GM03348 (cell line): ENCODE measurements around the gene TRAPPC2.
"Not testable (repeated sequence)": the region's sequence is repeated elsewhere in the genome, so short reads cannot be mapped to it uniquely, and the experiment has no call there.

ENCODE experiments used
- DNase-seq: peaks from one replicate; pipeline ENCODE4 v3.0.0; 2012; ENCODE audit warnings: low spot score

Gene TRAPPC2

DNA sequence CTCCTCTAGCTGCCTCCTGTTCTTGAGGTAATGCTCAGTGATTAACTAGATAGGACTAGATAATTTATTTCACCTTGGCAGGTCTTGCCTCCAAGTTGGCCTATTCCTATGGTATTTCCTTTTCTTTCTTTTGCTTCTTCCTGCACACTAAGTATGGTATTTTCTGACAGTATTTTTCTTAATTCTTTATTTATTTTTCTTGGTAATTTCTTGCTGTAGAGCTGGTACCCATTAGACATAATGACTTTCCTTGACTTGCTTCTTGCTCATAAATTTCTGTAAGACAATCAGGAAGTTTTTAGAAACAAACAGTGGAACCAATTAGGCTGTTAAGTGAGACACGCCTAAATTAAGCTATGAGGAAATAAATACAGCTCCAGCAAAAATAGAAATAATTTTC lies 36.0 kb downstream of the TRAPPC2 start:
- no peak for DNase-seq

DNA sequence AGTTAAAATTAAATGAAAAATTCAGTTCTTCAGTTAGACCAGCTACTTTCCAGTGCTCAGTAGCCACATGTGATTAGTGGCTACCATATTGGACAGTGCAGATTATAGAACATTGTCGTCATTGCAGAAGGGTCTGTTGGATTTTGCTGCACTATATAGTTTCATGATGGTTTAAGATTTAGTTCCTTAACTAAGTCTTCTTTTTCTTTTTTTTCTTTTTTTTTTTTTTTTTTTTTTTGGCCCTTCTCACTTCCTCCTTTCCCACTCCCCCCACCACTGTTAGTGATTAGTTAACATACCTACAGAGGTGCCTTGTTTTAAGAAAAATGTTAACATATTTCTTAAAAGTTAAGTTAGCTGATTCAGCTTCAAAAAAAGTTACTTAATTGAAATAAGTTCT lies 36.4 kb downstream of the TRAPPC2 start:
- DNase-seq: no peak

DNA sequence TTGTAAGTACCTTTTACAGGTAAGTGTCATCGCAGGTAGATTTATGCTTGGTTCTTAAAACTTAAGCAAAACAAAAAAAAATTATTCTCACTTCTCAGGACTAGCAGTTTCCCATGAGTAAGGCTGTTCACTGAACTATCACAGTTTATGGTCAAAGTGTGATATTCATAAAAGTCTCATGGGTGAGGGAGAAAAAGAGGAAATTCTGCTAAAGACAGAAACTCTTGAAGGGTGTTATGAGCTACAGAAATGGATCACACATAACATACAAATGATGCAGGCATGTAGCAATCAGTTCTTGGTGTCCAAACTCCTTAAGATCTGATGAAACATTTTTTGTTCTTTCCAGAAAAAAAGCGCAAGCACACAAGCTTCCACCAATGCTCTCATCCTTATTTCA lies 37.0 kb downstream of the TRAPPC2 start:
- DNase-seq: no peak

DNA sequence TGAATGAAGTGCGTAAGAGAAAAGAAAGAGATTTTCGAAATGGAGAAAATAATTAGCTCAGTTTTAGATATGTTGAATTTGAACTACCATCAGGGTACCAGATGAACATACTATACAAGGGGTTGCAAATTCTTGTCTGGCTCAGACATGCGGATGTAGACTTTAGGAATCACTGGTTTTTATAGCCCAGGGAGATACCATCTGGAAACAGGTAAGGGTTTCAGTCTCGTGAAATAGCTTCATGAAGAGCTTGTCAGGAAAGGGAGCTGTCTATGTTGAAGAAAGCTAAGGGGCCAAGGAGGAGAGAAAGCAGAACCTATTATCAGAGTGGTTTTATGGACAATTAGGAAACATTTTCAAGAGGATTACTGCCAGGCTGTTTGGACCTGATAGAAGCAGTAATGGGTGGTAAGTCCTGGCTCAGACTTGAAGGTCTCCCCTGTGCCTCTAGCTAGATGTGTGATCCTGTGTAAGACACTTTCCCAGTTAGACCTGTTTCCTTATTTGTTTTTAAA lies 38.8 kb downstream of the TRAPPC2 start:
- no peak for DNase-seq

DNA sequence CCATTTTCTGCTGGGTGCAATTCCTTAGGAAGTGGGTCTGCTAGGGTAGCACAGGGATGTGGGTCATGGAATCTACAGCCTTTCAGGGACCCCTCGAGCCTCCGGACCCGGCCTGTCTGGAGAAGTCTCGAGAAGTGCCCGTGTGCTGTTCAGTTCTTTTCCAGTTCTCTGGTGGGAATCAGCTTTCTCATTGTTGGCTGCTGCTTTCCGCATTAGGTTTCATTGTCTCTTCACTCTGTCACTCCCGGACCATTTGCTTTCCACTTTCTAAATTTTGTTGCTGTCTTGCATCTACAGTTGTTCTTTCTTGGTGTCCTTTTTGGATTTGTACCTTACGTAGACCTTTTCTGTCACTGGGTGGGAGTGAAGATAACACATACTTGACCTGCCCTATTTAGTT lies 39.4 kb downstream of the TRAPPC2 start:
- no peak for DNase-seq

DNA sequence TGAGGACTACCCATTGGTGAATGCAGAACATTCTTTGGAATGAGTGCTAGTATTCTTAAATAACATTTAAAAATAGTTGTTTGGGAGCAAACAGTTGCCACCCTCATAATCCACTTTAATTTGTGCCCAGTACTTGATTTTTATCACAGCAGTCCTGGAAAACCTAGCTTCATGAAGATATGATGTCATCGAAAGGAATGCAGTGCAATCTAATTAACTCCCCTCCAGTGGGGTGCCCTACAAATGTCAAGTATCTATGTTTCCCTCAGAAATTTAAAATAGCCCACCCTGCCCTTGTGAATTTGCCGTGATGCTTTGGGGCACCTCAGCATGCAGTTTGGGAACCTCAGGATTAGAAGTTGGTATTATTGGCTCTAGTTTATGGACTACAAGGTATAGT lies 40.1 kb downstream of the TRAPPC2 start:
- DNase-seq: no peak

DNA sequence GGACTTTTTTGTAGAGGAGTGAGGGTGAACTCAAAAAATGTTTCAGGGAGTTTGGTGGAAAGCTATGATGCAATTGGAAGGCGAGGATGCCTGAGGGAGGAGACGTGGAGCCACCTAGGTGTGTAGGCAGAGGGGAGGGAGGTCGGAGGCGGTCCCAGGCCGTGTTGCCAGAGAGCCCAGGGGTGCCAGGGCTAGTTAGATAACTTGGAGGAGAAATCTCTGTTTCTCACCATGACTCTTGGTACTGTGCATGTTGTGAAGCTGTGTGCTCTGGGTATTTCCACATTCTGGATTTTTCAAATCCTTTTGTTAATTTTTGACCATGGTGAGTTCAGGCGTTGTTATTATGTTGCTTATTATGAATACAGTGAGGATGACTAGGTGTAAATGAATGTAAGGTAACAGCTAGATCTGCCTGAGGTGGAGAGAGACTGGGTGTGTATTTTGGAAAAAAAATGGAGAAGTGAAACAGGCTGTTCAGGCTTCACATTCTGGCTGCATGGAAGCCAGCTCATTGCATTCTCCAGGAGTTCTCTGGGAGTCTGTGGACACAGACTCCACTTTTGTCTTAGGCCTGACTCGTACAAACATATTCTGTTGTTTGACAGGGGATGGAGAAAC lies 41.0 kb downstream of the TRAPPC2 start:
- no peak for DNase-seq

DNA sequence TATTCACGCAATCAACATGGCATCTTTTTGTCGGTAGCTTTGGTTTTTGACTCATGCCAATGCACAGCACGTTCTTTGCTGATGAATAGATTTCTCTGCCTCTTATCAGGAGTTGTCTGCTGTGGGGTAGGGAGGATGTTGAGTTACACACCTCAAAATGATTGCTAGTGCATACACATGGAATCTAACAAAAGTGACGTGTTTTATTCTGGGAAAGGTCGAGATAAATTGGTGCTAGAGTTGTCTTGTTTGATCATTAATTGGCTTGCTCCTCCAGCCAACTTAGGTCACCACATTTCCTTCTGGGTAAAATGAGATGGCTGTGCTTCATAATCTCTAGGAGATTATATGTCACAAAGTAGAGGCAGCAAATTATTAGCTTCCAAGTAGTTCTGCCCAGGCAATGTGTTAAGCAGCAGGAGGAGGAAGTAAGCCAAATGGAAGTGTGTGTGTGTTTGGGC lies 41.6 kb downstream of the TRAPPC2 start:
- no peak for DNase-seq

DNA sequence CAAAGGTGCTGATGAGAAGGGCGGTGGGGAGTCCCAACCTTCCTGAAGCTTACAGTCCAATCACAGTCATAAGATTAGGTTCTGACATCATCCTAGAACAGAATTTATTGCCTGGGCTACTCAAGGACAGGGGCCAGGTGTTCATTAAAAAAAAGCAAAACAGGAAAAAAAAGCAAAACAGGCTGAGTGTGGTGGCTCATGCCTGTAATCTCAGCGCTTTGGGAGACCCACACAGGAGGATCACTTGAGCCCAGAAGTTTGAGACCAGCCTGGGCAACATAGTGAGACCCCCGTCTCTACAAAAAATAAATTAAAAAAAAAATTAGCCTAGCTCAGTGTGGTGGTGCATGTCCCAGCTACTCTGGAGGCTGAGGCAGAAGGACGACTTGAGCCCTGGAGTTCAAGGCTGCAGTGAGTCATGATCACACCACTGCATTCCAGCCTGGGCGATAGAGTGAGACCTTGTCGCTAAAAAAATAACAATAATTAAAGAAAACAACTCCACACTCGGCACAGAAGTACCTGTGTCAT lies 42.5 kb downstream of the TRAPPC2 start:
- no peak for DNase-seq

DNA sequence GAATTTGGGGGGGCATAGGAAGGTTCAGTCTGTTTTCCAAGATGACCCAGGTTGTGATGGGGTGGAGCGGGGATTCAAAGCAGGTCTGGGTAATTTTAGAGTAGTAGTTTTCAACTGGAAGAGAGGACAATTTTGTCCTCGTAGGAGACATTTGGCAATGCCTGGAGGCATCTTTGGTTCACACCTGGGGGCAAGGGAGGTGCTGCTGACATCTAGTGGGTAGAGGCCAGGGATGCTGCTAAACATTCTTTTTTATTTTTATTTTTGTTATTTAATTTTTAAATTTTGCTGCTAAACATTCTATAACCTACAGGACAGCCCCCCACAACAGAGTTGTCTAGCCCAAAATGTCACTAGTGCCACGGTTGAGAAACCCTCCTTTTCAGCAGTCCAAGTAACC lies 43.6 kb downstream of the TRAPPC2 start:
- DNase-seq: no peak

DNA sequence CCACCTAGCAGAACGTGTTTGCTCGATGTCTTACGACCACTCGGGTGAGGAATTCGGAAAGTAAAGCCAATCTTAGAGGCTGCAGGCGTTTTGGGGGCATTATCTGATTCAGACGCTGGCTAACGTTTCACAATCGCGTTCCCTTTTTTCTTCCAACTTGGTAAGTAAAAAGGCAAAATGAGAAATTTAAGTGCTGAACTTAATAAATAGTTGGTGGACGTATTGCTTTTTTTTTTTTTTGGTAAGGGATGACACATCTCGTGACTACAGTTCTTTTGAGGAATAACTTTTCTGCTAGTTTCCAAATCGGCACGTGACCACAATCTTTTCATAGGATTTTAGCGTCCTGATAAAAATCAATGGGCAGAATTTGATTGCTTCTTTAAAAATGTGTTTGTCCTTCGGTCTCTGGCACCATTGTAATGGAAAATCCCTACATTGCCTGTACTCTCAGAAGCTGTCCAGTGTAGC lies 44.6 kb downstream of the TRAPPC2 start:
- peak; percentile 26 for DNase-seq

DNA sequence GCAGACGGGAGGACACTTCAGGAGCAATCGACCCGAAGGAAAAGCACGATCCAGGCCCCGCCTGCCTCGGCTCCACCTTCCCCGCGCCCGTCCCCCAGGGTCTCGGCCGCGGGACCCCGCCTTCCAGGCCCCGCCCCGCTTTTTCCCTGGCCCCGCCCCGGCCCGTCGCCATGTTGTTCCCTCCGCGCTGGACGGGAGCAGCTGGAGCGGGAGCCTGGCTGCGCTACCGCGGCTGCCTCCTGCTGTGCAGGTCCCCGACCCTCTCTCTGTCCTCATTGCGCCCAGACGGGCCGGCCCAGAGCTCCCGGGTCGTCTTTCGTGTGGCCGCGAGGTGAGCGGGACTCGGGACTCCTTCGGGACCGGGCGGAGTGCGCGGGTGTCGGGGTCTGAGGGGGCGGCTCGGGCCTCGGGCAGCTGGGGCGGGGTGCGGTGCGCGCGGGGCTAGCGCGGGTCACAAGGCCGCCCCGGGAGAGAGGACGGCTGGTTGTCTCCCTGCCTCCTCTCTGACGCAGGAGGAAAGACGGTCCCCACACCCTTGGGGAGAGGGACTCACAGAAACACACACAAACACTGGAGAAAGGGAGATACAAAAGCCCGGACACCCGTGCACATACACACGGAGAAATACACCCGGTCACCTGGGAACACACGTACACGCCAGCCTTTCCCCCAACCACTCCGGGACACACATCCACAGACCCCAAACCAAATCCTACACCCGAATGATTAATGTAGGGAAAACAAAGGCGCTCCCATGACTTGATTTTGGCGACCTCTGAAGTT lies 45.3 kb downstream of the TRAPPC2 start, which contains the start of gene RAB9A:
RAB9A (plus strand) TSS at position 171 of the 783 bp plus-strand sequence. CDS start 19,619 bp downstream, outside the sequence.
- peak; percentile 93 for DNase-seq

DNA sequence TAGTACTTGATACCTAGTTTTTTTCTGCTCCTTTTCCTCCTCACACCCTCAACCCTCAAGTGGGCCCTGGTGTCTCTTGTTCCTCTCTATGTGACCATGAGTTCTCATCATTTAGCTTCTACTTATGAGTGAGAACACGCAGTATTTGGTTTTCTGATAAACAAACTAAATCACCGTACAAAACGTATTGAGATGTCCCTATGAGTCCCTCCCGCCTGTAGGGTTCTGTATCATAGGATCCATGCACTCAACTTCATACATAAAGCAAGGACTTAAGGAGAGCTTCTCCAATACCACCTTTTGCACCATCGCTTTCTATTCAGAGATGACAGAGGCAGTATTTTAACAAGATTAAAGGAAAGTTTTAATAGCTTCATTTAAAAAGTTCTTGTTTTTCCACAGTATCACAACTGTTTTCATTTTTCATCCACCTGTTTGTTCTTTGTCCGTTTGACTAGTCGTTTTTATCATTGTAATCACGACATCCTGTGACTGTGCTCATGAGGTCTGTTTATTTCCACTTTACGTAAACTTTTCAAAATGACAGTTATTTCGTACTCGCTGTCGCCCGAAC lies 45.9 kb downstream of the TRAPPC2 start:
- no peak for DNase-seq

DNA sequence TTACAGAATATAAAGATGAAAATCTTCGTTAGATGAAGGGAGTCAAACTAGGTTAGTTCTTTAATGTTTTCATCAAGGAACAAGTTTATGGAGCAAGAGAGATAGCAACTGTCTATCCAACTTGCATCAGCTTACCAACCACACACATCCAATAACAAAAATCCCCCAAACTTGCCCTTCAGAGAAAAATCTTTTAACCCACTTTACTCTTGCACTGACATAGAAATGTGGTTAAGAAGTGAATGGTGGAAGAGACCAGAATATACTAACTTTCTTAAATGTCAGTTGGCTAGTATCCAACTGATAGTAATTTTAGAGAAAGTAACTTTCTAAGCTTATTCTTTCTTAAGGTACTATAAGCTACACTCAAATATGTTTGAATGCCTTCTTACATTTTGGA lies 47.2 kb downstream of the TRAPPC2 start:
- DNase-seq: no peak

DNA sequence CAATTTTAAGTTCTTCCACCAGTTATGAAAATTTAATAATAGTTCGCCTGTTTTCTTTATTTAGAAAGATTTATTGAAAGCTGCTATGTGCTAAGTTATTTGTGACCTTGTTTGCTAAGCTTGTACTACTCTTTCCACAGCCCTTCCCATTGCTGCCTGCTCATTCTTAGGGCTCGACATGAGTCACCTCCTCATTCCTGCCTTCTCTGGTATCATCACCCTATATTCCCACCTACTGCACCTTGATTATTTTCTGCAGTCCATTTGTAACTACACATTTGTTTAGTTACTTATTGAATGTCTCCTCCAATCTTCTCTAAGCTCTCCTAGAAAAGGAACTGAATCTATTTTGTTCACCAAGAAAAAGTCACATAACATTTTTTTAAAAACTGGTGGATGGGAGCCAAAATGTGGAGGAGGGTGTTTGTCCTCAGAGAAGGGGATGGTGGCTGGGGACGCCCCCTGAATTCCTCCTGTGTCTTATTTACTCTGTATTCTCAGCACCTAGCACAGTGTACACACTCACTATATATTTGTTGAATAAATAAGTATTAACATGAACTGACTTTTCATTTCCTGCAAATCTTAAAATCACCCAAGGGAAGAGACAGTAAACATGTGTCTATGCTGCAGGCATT lies 49.2 kb downstream of the TRAPPC2 start:
- DNase-seq: peak; percentile 10

DNA sequence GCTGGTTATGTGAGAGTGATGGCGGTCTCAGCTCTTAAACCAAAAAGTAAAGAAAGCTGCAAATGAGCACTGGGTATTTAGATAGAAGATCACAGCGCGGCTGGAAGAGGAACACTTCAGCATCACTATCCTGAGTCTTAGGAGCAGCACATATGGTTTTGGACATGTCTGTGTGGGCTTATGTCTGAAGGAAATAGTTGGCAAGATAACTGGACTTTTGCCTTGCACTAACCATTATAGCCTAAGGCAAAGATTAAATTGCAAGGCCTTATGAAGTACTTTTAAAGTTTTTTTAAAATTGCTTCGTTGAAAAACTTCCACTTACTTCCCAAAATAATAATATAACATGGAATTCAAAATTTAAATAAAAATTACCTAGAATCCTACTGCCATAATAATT lies 50.1 kb downstream of the TRAPPC2 start:
- DNase-seq: no peak

DNA sequence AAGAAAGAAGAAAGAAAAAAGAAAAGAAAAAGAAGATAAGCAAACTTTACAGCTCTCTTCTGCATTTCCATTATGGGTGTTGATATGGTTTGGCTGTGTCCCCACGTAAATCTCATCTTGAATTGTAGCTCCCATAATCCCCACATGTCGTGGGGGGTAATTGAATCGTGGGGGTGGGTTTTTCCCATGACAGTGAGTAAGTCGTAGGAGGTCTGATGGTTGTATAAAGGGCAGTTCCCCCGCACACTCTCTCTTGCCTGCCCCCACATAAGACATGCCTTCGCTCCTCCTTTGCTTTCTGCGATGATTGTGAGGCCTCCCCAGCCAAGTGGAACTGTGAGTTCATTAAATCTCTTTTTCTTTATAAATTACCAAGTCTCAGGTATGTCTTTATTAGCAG lies 52.8 kb downstream of the TRAPPC2 start:
- DNase-seq: no peak

DNA sequence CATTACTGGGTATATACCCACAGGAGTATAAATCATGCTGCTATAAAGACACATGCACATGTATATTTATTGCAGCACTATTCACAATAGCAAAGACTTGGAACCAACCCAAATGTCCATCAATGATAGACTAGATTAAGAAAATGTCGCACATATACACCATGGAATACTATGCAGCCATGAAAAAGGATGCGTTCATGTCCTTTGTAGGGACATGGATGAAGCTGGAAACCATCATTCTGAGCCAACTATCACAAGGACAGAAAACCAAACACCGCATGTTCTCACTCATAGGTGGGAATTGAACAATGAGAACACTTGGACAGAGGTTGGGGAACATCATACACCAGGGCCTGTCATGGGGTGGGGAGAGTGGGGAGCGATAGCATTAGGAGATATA lies 54.7 kb downstream of the TRAPPC2 start:
- not testable (repeated sequence) for DNase-seq

DNA sequence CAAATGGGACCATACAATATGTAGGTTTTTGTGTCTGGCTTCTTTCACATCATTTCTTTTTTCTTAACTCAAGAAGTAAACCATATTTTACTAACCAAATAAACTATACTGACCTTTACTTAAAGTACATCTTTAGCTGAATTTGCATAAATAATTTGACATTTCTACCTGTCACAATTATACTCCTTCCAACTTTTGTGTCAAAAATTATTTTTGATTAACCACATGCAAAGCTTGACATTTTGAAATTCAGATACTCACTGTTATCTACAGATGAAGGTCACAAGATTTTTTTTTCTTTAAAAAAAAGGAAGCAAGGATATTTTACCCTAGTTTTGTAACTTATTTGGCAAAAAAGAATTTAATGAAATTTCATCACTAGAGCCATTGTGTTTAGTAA lies 57.5 kb downstream of the TRAPPC2 start:
- no peak for DNase-seq

DNA sequence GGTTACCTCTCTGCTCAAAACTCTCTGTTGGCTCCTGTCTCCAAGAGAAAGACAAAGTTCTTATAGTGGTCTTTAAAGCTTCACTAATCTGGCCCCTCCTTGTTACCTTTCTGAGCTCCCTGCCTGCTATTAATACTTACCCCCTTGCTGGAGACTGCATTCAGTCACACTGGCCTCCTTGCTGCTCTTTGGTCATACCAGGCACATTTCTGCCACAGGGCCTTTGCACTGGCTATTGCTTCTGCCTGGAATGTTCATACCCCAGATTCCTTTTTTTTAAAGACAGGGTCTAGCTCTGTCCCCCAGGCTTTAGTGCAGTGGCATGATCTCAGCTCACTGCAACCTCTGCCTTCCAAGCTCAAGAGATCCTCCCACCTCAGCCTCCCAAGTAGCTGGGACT lies 61.4 kb downstream of the TRAPPC2 start:
- no peak for DNase-seq

DNA sequence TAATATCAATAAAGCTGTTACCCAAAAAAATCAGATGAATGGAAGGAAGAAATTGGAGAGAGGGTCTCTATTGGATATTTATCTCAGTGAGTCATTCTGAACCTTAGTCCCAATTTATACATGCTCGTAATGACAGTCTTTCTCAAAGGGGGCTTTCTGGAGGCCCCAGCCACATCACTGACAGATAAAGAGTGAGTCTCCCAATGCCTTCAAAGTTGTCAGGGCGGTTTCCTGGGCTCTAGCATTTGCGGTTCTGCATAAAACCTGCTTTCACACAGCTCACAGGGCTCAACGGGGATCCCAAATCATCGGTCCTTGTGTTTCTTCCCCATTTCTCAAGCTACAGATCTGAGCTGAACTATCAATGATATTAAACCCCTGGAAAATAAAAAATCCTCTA lies 64.2 kb downstream of the TRAPPC2 start:
- DNase-seq: no peak

DNA sequence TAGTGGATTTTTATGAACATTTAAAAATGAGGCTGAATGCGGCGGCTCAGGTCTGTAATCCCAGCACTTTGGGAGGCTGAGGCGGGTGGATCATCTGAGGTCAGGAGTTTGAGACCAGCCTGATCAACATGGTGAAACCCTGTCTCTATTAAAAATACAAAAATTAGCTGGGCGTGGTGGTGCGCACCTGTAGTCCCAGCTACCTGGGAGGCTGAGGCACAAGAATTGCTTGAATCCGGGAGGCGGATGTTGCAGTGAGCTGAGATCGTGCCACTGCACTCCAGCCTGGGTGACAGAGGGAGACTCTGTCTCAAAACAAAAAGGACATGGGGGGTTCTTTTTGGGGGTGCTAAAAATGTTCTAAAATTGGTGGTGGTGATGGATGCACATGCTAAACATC lies 64.7 kb downstream of the TRAPPC2 start:
- DNase-seq: not testable (repeated sequence)
